Heart right ventricle (tissue), 16 donors: ENCODE results near the gene CHST6. TPM values are rescaled to one million over a fixed set of nuclear protein-coding genes. Genes with fewer than 3 reads are reported as not detected.

Source experiments
- ATAC-seq, 8 donors: fragments of 200-7000 bp; cut with Tn5 transposase; one replicate each; pipeline ENCODE4 v1.9.1; 2020; ENCODE audit warnings: mild to moderate bottlenecking in 8 of 8, moderate library complexity in 8 of 8, moderate number of reproducible peaks in 1 of 8
- DNase-seq, 2 donors: peaks; one replicate each; pipeline ENCODE4 v3.0.0-alpha.2; 2020
- H3K27ac ChIP-seq, 10 donors: fragments of 200-600 bp; sonication (generic) in 2 of 10; one replicate each; pipeline versions ENCODE4 v1.5.0 to v1.8.0; 2020 to 2022; ENCODE audit warnings: mild to moderate bottlenecking in 3 of 10
- H3K27me3 ChIP-seq, 7 donors: fragments of 200-600 bp; one replicate each; pipeline ENCODE4 v1.8.0; 2021 to 2022; ENCODE audit warnings: mild to moderate bottlenecking in 2 of 7
- H3K36me3 ChIP-seq, 9 donors: fragments of 200-600 bp; sonication (generic) in 1 of 9; one replicate each; pipeline versions ENCODE4 v1.5.0 to v1.8.0; 2020 to 2022; ENCODE audit warnings: mild to moderate bottlenecking in 2 of 9
- H3K4me1 ChIP-seq, 9 donors: fragments of 200-600 bp; sonication (generic) in 1 of 9; one replicate each; pipeline versions ENCODE4 v1.5.0 to v1.8.0; 2020 to 2022; ENCODE audit warnings: mild to moderate bottlenecking in 4 of 9
- H3K4me3 ChIP-seq, 10 donors: fragments of 200-600 bp; sonication (generic) in 2 of 10; one replicate each; pipeline versions ENCODE4 v1.5.0 to v1.8.0; 2020 to 2022; ENCODE audit warnings: mild to moderate bottlenecking in 7 of 10, moderate library complexity in 2 of 10
- H3K9me3 ChIP-seq, 11 donors: fragments of 200-600 bp in 10 of 11; sonication (generic) in 2 of 11; one replicate each; pipeline versions ENCODE4 v1.5.0 to v1.8.0; 2013 to 2022; ENCODE audit warnings: mild to moderate bottlenecking in 2 of 11, control low read depth in 1 of 11, moderate library complexity in 1 of 11
- WGBS, 2 donors: extraction: QIAGEN DNeasy Blood & Tissue Kit; methylation state at CpG; one replicate each; pipeline ENCODE4 v1.1.7; 2013; ENCODE audit warnings: inconsistent platforms in 1 of 2; 5-methylcytosine and 5-hydroxymethylcytosine counted together
- intact Hi-C, 10 donors: fragments of 100-400 bp; cut with DNase I; formaldehyde crosslinking; loops; one replicate each; pipeline versions ENCODE4 v1.11.1 to v1.14.2; 2022
- polyA plus RNA-seq, 2 donors: library from polyadenylated mRNA; stranded (reverse); fragments of 200-250 nt; gene quantifications; one replicate each; pipeline ENCODE4 v1.2.3, GENCODE V29; 2013
- total RNA-seq, 10 donors: library from RNA; stranded (reverse); fragmentation: NEBNext Ultra II Directional in 3 of 10; extraction: Animal tissue kit (Norgen Biotek cat#: 25700) in 3 of 10; gene quantifications; one replicate each; pipeline versions ENCODE4 v1.2.1 to v1.2.4, GENCODE V29; 2021 to 2023
- TF ChIP-seq, protein P1 (sequence below), 9 donors: fragments of 200-600 bp; sonication (generic) in 2 of 9; IDR thresholded peaks; one replicate each; pipeline versions ENCODE4 v1.5.0 to v1.8.0; 2021 to 2022; ENCODE audit warnings: antibody characterized with exemption in 9 of 9, mild to moderate bottlenecking in 5 of 9, moderate library complexity in 1 of 9
- donor health status: Arrhythmogenic right ventricular cardiomyopathy.
- donor health status: ischemic (EF 13 %, LVEDD 7.1; RV severe dilation, severe dysfunction).
- donor health status: healthy with polysubstance abuse.
- donor health status: DM: no; HTN: yes; CAD: no.
- donor health status: DM: no; HTN: no; CAD: no.
- donor health status: ischemic (EF 25% LVEDD 6.9; RV normal size, moderate dysfunction).
- donor health status: ischemic (EF 25% LVEDD 5.7; RV mildly dilated, moderate dysfunction).
- donor health status: healthy.
- donor health status: DM: yes; HTN: yes; CAD: no.
- donor health status: Ischemic cardiomyopathy.
- donor health status: ischemic (EF 35%, LVEDD 5.7; RV mildly dilated, moderate dysfunction).
- donor health status: nonischemic (EF 11% LVEDD 7.7; RV severe dilation, severe dysfunction).
- donor health status: DM: yes; HTN: yes; CAD: no.
- donor health status: PGD.
- donor health status: ischemic (EF 29% LVEDD 5.4; RV normal size, mild dysfunction).
- donor health status: nonischemic (EF 23%, LVEDD 6.1; RV moderate dilation, normal function).

The CHST6 gene
- total and polyA plus RNA-seq, 12 donors: 0.22 to 2.0 (median 0.86) TPM

DNA sequence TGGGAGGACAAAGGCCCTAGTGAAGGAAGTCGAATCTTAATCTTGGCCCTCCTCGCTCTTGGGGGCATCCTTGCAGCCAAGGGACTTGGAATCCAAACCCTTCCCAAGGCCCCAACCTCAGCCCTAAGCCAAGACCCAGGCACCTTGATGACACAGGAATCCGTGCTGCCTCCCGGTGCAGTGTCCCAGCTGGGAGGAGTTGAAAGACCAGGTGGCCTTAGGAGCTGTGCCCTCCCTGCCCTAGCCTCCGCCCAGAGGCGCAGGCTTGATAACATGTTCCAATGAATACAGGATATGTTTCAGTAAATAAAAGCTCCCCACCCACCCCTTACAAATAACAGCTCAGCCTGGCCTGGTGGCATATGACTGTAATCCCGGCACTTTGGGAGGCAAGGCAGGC, 40.7 kb upstream of the CHST6 start, which contains the start of gene CHST5:
TSS of gene CHST5 (minus strand) at position 208 of the 400 bp plus-strand sequence. CDS start 5,724 bp downstream, outside the sequence.
- ATAC-seq (no peak), DNase-seq (no peak)
- 90 to 95% methylated on average over 7 of the region's 7 CpGs for WGBS, 2 donors
- H3K27ac ChIP-seq: no peak within 1 kb of the TSS
- no peaks in the 10 kb centered on the region for H3K27me3 ChIP-seq
- intact Hi-C loops: loop anchor here in 1 of 10 donors (10.0 kb wide), 1 partner anchor 61 kb away; no protein-coding TSS in a partner anchor
- TF ChIP-seq, protein P1, sequence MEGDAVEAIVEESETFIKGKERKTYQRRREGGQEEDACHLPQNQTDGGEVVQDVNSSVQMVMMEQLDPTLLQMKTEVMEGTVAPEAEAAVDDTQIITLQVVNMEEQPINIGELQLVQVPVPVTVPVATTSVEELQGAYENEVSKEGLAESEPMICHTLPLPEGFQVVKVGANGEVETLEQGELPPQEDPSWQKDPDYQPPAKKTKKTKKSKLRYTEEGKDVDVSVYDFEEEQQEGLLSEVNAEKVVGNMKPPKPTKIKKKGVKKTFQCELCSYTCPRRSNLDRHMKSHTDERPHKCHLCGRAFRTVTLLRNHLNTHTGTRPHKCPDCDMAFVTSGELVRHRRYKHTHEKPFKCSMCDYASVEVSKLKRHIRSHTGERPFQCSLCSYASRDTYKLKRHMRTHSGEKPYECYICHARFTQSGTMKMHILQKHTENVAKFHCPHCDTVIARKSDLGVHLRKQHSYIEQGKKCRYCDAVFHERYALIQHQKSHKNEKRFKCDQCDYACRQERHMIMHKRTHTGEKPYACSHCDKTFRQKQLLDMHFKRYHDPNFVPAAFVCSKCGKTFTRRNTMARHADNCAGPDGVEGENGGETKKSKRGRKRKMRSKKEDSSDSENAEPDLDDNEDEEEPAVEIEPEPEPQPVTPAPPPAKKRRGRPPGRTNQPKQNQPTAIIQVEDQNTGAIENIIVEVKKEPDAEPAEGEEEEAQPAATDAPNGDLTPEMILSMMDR (IDR thresholded peaks at IDR 0.05): no peak
- H3K36me3 ChIP-seq: peaks cover 0 to 10% (median 0%) of the 10 kb centered on the region in 9 donors
- H3K4me3 ChIP-seq: peak within 1 kb of the TSS in 1 of 10 donors; percentile 11
- peaks cover 0 to 13% (median 4%) of the 10 kb centered on the region in 9 donors for H3K4me1 ChIP-seq
- H3K9me3 ChIP-seq: no peaks in the 10 kb centered on the region

DNA sequence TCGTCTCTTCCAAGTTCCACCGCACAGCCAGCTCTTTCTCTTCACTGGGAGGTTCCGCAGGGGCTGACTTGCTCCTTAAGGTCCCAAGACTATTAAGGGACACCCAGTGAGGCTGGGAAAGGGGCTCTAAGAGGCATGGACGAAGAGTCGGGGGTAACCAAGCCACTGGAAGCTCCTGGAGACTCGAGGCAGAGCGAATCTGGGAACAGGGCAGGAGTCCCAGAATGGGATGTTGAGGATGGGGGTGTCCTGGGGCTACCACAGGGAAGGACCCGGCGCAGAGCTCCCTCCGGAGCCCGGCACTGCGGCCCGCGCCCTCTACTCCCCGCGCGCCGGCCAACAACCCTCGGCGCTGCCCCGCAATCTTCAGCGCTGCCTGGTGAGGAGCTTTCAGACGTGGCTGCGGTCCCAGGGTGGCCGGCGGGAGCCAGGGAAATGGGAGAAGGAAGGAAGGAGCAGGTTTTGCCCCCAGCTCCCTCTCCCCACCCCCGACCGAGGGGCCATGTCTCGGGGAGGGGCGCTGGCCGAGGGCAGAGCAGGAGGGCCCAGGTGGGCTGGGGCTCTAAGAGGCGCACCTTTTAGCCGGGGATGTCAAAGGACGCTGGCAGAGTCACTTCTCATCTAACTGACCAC, 40.1 kb upstream of the CHST6 start:
- DNase-seq: no peak
- TF ChIP-seq, protein P1 (IDR thresholded peaks at IDR 0.05): no peak
- Histone ChIP-seq H3K4me3 (peak overlapping the region in 1 of 10 donors; percentile 11), H3K27ac (no peak overlapping the region), H3K4me1 (peaks cover 0 to 11% (median 4%) of the 10 kb centered on the region in 9 donors), H3K36me3 (peaks cover 0 to 4% (median 0%) of the 10 kb centered on the region in 9 donors), H3K9me3 (no peaks in the 10 kb centered on the region), H3K27me3 (no peaks in the 10 kb centered on the region)
- 67 to 69% methylated on average over 34 of the region's 34 CpGs for WGBS, 2 donors
- no peak for ATAC-seq
- intact Hi-C loops: loop anchor here in 1 of 10 donors (10.0 kb wide), 1 partner anchor 61 kb away; no protein-coding TSS in a partner anchor

DNA sequence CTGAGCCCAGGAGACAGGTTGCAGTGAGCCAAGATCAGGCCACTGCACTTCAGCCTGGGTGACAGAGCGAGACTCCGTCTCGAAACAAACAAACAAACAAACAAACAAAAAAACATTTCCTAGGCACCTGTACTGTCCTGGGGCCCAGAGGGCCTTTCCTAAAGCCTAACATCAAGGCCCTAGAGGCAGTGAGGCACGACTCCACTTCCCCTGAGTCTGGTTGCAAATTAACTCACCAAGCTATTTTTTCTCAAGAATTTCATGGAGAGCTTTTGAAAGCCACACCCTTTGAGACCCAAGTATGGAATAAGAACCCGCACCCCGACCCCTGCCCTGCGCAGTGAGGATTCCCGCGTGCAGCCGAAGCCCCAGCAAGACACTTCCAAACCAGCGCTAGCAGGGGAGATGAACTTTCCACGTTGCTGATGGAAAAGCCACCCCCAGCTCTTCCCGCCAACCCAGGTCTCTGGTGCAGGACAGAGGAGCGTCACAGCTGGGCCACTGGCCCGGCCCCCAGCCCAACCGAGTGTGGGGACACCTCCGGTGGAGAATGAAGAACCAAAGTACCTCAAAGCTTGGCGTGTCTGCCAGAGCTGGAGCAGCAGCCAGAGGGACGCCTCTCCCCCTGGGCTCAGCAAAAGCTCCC, 39.4 kb upstream of the CHST6 start:
- H3K4me3 ChIP-seq: peak overlapping the region in 1 of 10 donors; percentile 11
- peaks cover 0 to 7% (median 4%) of the 10 kb centered on the region in 9 donors for H3K4me1 ChIP-seq
- TF ChIP-seq, protein P1 (IDR thresholded peaks at IDR 0.05): no peak
- no peaks in the 10 kb centered on the region for H3K27me3 ChIP-seq
- H3K36me3 ChIP-seq: no peaks in the 10 kb centered on the region
- intact Hi-C loops: loop anchor here in 1 of 10 donors (10.0 kb wide), 1 partner anchor 60 kb away; no protein-coding TSS in a partner anchor
- 83 to 87% methylated on average over 19 of the region's 19 CpGs for WGBS, 2 donors
- no peak overlapping the region for H3K27ac ChIP-seq
- H3K9me3 ChIP-seq: no peaks in the 10 kb centered on the region
- DNase-seq: no peak
- no peak for ATAC-seq

DNA sequence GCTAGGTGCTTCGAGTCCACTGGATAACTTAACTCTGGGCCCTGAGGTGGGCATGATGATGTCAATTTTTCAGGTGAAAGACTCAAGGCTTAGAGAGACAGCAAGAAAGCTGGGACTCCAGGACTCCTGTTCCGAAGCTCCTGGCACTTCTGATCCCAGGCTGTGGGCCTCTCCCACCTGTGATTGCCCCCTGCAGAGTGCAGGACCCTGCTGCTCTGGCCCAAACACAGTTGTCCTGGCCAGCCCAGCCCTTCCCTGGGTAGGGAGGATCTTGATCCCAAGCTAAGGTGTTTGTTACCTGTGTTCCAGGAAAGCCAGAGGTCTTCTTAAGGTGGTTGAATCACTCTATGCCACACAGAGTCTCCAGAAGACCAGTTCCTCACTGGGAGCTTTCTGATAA, 37.5 kb upstream of the CHST6 start:
- WGBS, 2 donors: 93 to 94% methylated on average over 2 of the region's 2 CpGs
- TF ChIP-seq, protein P1 (IDR thresholded peaks at IDR 0.05): no peak
- ATAC-seq: no peak

More for the DNA sequence above, 37.5 kb upstream of the CHST6 start:
- Histone ChIP-seq H3K9me3 (no peaks in the 10 kb centered on the region), H3K4me1 (no peaks in the 10 kb centered on the region), H3K27ac (no peak overlapping the region), H3K27me3 (no peaks in the 10 kb centered on the region), H3K4me3 (no peak overlapping the region), H3K36me3 (no peaks in the 10 kb centered on the region)
- DNase-seq: no peak
- intact Hi-C loops: loop anchor here in 1 of 10 donors (10.0 kb wide), 1 partner anchor 58 kb away; no protein-coding TSS in a partner anchor
